ENCODE measurements around the gene PLAC8L1.

The PLAC8L1 gene

GRCh38 chr5:146051678-146052077 lies 53.7 kb downstream of the PLAC8L1 start:
- Mint-ChIP-seq H3K27ac (ENCODE audit: low read depth) (no peak overlapping the region), H3K36me3 (ENCODE audit: insufficient read depth) (no peaks in the 10 kb centered on the region), H3K4me3 (no peak overlapping the region), H3K27me3 (no peaks in the 10 kb centered on the region), H3K4me1 (no peaks in the 10 kb centered on the region), H3K9me3 (no peaks in the 10 kb centered on the region)
- DNase-seq (ENCODE audit: low spot score in 2 of 2) = no peak
- no peak for ATAC-seq (replicated peaks; ENCODE audit: extremely low read depth, poor library complexity, severe bottlenecking)

GRCh38 chr5:146050086-146050485 lies 55.3 kb downstream of the PLAC8L1 start:
- H3K27me3 Mint-ChIP-seq = no peaks in the 10 kb centered on the region
- H3K4me1 Mint-ChIP-seq = no peaks in the 10 kb centered on the region
- H3K9me3 Mint-ChIP-seq = no peaks in the 10 kb centered on the region
- H3K4me3 Mint-ChIP-seq = no peak overlapping the region
- no peak for DNase-seq (ENCODE audit: low spot score in 2 of 2)
- no peak overlapping the region for H3K27ac Mint-ChIP-seq (ENCODE audit: low read depth)
- ATAC-seq (replicated peaks; ENCODE audit: extremely low read depth, poor library complexity, severe bottlenecking) = no peak
- no peaks in the 10 kb centered on the region for H3K36me3 Mint-ChIP-seq (ENCODE audit: insufficient read depth)

GRCh38 chr5:146049704-146050026 lies 55.7 kb downstream of the PLAC8L1 start:
- Mint-ChIP-seq H3K27ac (ENCODE audit: low read depth) (no peak overlapping the region), H3K4me3 (no peak overlapping the region), H3K9me3 (no peaks in the 10 kb centered on the region), H3K4me1 (no peaks in the 10 kb centered on the region), H3K27me3 (no peaks in the 10 kb centered on the region), H3K36me3 (ENCODE audit: insufficient read depth) (no peaks in the 10 kb centered on the region)
- no peak for DNase-seq (ENCODE audit: low spot score in 2 of 2)
- ATAC-seq (replicated peaks; ENCODE audit: extremely low read depth, poor library complexity, severe bottlenecking) = no peak

- ATAC-seq (replicated peaks; ENCODE audit: extremely low read depth, poor library complexity, severe bottlenecking) = no peak
- no peaks in the 10 kb centered on the region for H3K9me3 Mint-ChIP-seq
- H3K4me3 Mint-ChIP-seq = no peak overlapping the region
- H3K27ac Mint-ChIP-seq (ENCODE audit: low read depth) = no peak overlapping the region
- DNase-seq (ENCODE audit: low spot score in 2 of 2) = no peak
- no peaks in the 10 kb centered on the region for H3K27me3 Mint-ChIP-seq
- H3K36me3 Mint-ChIP-seq (ENCODE audit: insufficient read depth) = no peaks in the 10 kb centered on the region
- no peaks in the 10 kb centered on the region for H3K4me1 Mint-ChIP-seq
These were observed 56.2 kb downstream of the PLAC8L1 start for GRCh38 chr5:146048994-146049703.

DNA sequence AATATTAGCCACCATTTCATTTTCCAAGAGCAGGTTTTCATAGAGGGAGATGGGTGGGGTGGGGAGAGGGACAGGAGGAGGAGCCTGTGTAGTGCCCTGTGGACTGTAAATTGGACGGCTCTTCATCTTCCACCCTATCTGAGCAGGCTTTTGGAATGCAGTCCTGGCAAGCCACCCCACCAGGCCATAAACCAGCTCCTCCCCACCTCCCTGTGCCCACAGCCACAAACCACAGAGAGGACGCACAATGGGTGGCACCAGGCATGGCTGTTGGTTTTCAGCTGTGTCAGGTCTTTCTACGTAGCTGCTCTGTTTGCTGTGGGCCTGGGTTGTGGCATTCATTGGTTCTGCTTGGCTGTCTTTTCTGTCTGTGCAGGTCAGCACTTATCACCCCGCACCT lies 58.0 kb downstream of the PLAC8L1 start:
- Mint-ChIP-seq H3K27me3 (no peaks in the 10 kb centered on the region), H3K4me1 (no peaks in the 10 kb centered on the region), H3K9me3 (no peaks in the 10 kb centered on the region), H3K36me3 (ENCODE audit: insufficient read depth) (no peaks in the 10 kb centered on the region), H3K4me3 (no peak overlapping the region), H3K27ac (ENCODE audit: low read depth) (no peak overlapping the region)
- DNase-seq (ENCODE audit: low spot score in 2 of 2) (no peak), ATAC-seq (replicated peaks; ENCODE audit: extremely low read depth, poor library complexity, severe bottlenecking) (no peak)

- ATAC-seq (replicated peaks; ENCODE audit: extremely low read depth, poor library complexity, severe bottlenecking) (no peak), DNase-seq (ENCODE audit: low spot score in 2 of 2) (no peak)
- Mint-ChIP-seq H3K4me3 (no peak overlapping the region), H3K4me1 (no peaks in the 10 kb centered on the region), H3K27ac (ENCODE audit: low read depth) (no peak overlapping the region), H3K27me3 (no peaks in the 10 kb centered on the region), H3K36me3 (ENCODE audit: insufficient read depth) (no peaks in the 10 kb centered on the region), H3K9me3 (no peaks in the 10 kb centered on the region)
These were observed 61.7 kb downstream of the PLAC8L1 start for GRCh38 chr5:146043722-146044121.

DNA sequence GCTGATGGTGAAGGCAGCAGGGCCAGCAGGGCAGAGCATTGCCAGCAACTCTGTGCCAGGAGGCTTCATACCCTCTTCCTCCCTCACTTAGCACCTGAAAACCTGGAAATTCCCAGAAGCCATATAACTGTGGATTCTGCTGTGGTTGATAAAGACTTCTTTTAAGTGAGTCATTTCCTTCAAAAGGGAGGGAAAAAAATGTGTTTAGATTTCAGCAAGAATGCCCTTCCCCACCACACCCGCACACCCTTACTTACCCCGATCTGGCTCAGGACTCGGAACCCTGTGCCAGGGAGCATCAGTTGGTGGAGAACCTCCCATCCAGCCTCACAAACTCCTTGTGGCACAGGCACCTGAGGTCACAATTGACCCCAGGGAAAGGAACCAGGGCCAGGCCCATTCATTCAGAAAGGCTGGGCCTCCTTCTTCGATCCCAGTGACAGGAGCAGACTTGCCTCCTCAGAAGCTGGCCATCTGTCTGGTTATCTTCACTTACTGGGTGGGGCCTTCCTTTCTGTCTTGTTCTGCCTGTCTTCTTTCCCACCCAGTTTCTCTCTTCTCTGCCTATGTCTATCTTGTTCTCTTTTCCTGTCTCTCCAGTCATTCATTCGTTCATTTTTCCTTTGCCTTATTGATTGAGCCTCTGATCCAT lies 62.6 kb downstream of the PLAC8L1 start:
- no peak for ATAC-seq (replicated peaks; ENCODE audit: extremely low read depth, poor library complexity, severe bottlenecking)
- no peaks in the 10 kb centered on the region for H3K4me1 Mint-ChIP-seq

DNA sequence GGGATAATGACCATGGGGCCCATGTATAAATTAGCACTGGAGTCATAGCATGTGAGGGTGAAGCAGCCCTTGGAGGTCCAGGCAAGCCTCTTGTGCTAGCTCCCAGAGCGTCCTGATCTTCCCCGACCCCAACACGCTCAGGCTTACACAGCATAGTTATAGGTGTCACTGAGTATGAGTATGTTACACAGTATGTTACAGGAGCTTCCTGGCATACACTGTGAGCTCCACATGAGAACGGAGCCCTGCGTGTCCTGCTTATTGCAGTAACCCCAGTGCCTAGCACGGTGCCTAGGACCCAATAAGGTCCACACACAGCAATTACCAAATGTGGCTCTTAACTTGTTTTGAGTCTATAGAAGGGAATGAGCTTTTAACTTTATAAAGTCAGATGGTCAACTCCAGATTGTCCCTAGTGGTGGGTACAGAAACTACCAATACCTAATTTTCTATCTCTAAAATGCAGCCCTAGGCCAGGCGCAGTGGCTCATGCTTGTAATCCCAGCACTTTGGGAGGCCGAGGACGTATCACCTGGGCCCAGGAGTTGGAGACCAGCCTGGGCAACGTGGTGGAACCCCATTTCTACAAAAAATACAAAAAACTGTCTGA lies 64.1 kb downstream of the PLAC8L1 start:
- Mint-ChIP-seq H3K4me3 (no peak overlapping the region), H3K27me3 (no peaks in the 10 kb centered on the region), H3K27ac (ENCODE audit: low read depth) (no peak overlapping the region), H3K9me3 (no peaks in the 10 kb centered on the region), H3K4me1 (no peaks in the 10 kb centered on the region), H3K36me3 (ENCODE audit: insufficient read depth) (no peaks in the 10 kb centered on the region)
- ATAC-seq (replicated peaks; ENCODE audit: extremely low read depth, poor library complexity, severe bottlenecking) (no peak), DNase-seq (ENCODE audit: low spot score in 2 of 2) (no peak)

More for the DNA sequence above, 62.6 kb downstream of the PLAC8L1 start:
- DNase-seq (ENCODE audit: low spot score in 2 of 2) = no peak
- H3K9me3 Mint-ChIP-seq = no peaks in the 10 kb centered on the region
- H3K27me3 Mint-ChIP-seq = no peaks in the 10 kb centered on the region
- H3K4me3 Mint-ChIP-seq = no peak overlapping the region
- no peak overlapping the region for H3K27ac Mint-ChIP-seq (ENCODE audit: low read depth)
- H3K36me3 Mint-ChIP-seq (ENCODE audit: insufficient read depth) = no peaks in the 10 kb centered on the region

DNA sequence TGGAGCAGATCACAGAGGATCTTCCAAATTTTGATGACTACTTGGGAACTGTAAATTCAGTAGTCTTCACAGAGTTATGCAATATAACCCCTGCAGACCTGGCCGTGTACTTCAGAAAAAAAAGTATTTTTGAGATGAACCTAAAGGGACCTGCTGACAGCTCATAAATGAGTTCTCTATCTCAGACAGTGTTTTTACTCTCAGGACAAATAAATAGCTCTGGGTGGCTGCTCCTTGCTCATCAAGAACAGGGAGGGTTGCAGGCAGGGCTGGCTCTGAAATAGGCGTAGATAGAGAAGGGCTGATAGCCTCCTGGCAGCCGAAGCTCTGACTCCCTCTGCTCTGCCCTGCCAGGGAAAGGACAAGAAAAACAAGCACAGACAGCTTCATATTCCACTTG lies 64.8 kb downstream of the PLAC8L1 start:
- no peak for ATAC-seq (replicated peaks; ENCODE audit: extremely low read depth, poor library complexity, severe bottlenecking)
- Mint-ChIP-seq H3K27ac (ENCODE audit: low read depth) (no peak overlapping the region), H3K4me1 (no peaks in the 10 kb centered on the region), H3K4me3 (no peak overlapping the region), H3K9me3 (no peaks in the 10 kb centered on the region), H3K36me3 (ENCODE audit: insufficient read depth) (no peaks in the 10 kb centered on the region), H3K27me3 (no peaks in the 10 kb centered on the region)
- no peak for DNase-seq (ENCODE audit: low spot score in 2 of 2)

DNA sequence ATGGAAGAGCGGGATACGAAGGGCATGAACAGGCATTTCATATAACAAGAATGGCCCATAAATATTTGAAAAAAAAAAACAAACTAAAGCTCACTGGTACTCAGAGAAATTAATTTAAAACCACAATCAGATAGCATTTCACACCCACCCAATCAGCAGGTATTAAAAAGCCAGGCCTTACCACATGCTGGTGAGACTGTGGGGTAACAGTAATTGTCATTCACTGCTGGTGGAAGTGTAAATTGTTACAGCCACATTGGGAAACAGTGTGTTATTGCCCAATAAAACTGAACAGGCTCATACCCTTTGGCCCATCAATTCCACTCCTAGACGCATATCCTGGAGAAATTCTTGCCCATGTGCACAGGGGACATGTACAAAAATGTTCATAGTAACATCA lies 66.0 kb downstream of the PLAC8L1 start:
- Mint-ChIP-seq H3K4me3 (no peak overlapping the region), H3K27me3 (no peaks in the 10 kb centered on the region), H3K4me1 (no peaks in the 10 kb centered on the region), H3K27ac (ENCODE audit: low read depth) (no peak overlapping the region), H3K36me3 (ENCODE audit: insufficient read depth) (no peaks in the 10 kb centered on the region), H3K9me3 (no peaks in the 10 kb centered on the region)
- ATAC-seq (replicated peaks; ENCODE audit: extremely low read depth, poor library complexity, severe bottlenecking) (no peak), DNase-seq (ENCODE audit: low spot score in 2 of 2) (no peak)

- no peak overlapping the region for H3K27ac Mint-ChIP-seq (ENCODE audit: low read depth)
- no peak overlapping the region for H3K4me3 Mint-ChIP-seq
- H3K4me1 Mint-ChIP-seq = no peaks in the 10 kb centered on the region
- DNase-seq (ENCODE audit: low spot score in 2 of 2) = no peak
- H3K36me3 Mint-ChIP-seq (ENCODE audit: insufficient read depth) = no peaks in the 10 kb centered on the region
- no peaks in the 10 kb centered on the region for H3K9me3 Mint-ChIP-seq
- ATAC-seq (replicated peaks; ENCODE audit: extremely low read depth, poor library complexity, severe bottlenecking) = no peak
- H3K27me3 Mint-ChIP-seq = no peaks in the 10 kb centered on the region
These were observed 70.8 kb downstream of the PLAC8L1 start for GRCh38 chr5:146034605-146035004.
